PFSK-1 (cell line): ENCODE measurements around the gene SRPK2.

Experiments used
- FOXP2 ChIP-seq: optimal IDR thresholded peaks from 2 replicates; pipeline ENCODE3; 2011; ENCODE audit warnings: borderline replicate concordance, control low read depth, inconsistent platforms; ENCODE audit not compliant: insufficient read depth; ENCODE audit errors: extremely low read length, extremely low read depth
- POLR2AphosphoS5 ChIP-seq: IDR thresholded peaks from 2 replicates; pipeline ENCODE4 v1.6.1; 2012; ENCODE audit warnings: low read depth, mild to moderate bottlenecking, control low read depth, low read length, moderate library complexity
- REST ChIP-seq, 2 experiments: IDR thresholded peaks; 2 replicates each; pipeline versions ENCODE4 v1.6.1 to v1.8.0; 2011 to 2012; ENCODE audit warnings: low read depth in 2 of 2, low read length in 2 of 2, control low read depth in 1 of 2, inconsistent platforms in 1 of 2, mild to moderate bottlenecking in 1 of 2, moderate library complexity in 1 of 2; ENCODE audit not compliant: insufficient read depth in 1 of 2
- SIN3A ChIP-seq: IDR thresholded peaks from 2 replicates; pipeline ENCODE4 v1.6.1; 2012; ENCODE audit warnings: mild to moderate bottlenecking, low read length, moderate library complexity, borderline replicate concordance; ENCODE audit not compliant: insufficient read depth
- TAF1 ChIP-seq: IDR thresholded peaks from 2 replicates; pipeline ENCODE4 v1.6.1; 2012; ENCODE audit warnings: low read length, control low read depth, borderline replicate concordance; ENCODE audit not compliant: insufficient read depth

The SRPK2 gene

GRCh38 chr7:105305633-105306032, 83.1 kb downstream of the SRPK2 start:
- TF ChIP-seq FOXP2 = no peak
- no peak for TF ChIP-seq SIN3A

GRCh38 chr7:105304040-105304895, 84.5 kb downstream of the SRPK2 start:
- TF ChIP-seq SIN3A (no peak), TAF1 (no peak), POLR2AphosphoS5 (no peak), REST (IDR thresholded peaks at IDR 0.05; ENCODE audit: insufficient read depth in 1 of 2, low read depth in 2 of 2, low read length in 2 of 2) (no peak), FOXP2 (no peak)

GRCh38 chr7:105298439-105298894, 90.3 kb downstream of the SRPK2 start:
- TF ChIP-seq SIN3A (no peak), FOXP2 (no peak), TAF1 (no peak), POLR2AphosphoS5 (no peak), REST (IDR thresholded peaks at IDR 0.05; ENCODE audit: insufficient read depth in 1 of 2, low read depth in 2 of 2, low read length in 2 of 2) (no peak)

GRCh38 chr7:105297985-105298384, 90.7 kb downstream of the SRPK2 start:
- TF ChIP-seq FOXP2 (no peak), REST (IDR thresholded peaks at IDR 0.05; ENCODE audit: insufficient read depth in 1 of 2, low read depth in 2 of 2, low read length in 2 of 2) (no peak), SIN3A (no peak), TAF1 (no peak), POLR2AphosphoS5 (no peak)

GRCh38 chr7:105297309-105297708, 91.4 kb downstream of the SRPK2 start:
- no peak for TF ChIP-seq SIN3A
- no peak for TF ChIP-seq POLR2AphosphoS5
- TF ChIP-seq FOXP2 = no peak
- no peak for TF ChIP-seq TAF1
- no peak for TF ChIP-seq REST (IDR thresholded peaks at IDR 0.05; ENCODE audit: insufficient read depth in 1 of 2, low read depth in 2 of 2, low read length in 2 of 2)
